Measurements from ENCODE around the gene SMIM36.

- TF ChIP-seq CTCF (IDR thresholded peaks at IDR 0.05; ENCODE audit: insufficient read depth, low read length, poor library complexity, severe bottlenecking), result no peak
- no peak for TF ChIP-seq EZH2phosphoT487 (conservative IDR thresholded peaks at IDR 0.05; ENCODE audit: low read length)
These were observed 16.0 kb downstream of the SMIM36 start for GRCh38 chr17:55495239-55495638.

All from SU-DHL-6 (cell line).